OCI-LY7 (cell line): ENCODE results near the gene SGIP1.

ENCODE experiments used
- CTCF ChIP-seq: fragments of 200-600 bp; sonication (generic); conservative IDR thresholded peaks from 2 replicates; pipeline ENCODE4 v1.5.1; 2014; ENCODE audit warnings: mild to moderate bottlenecking, antibody characterized with exemption, low read length, moderate library complexity, mixed read lengths
- EZH2phosphoT487 ChIP-seq: fragments of 200-600 bp; sonication (generic); IDR thresholded peaks from 2 replicates; pipeline ENCODE4 v1.6.1; 2018; ENCODE audit warnings: low read depth, borderline replicate concordance, mild to moderate bottlenecking, mixed run types, antibody characterized with exemption, low read length, moderate library complexity, mixed read lengths

- TF ChIP-seq CTCF (no peak), EZH2phosphoT487 (no peak)
These were observed 19.9 kb downstream of the SGIP1 start for GRCh38 chr1:66553846-66554245.
